ENCODE measurements around the gene TCOF1.

Gene TCOF1

GRCh38 chr5:150391986-150392385 is 34.5 kb downstream of the TCOF1 start:
- no peak for DNase-seq

GRCh38 chr5:150392680-150393079 is 35.2 kb downstream of the TCOF1 start:
- DNase-seq: no peak

- DNase-seq: no peak
Observed at GRCh38 chr5:150393096-150393645, 35.7 kb downstream of the TCOF1 start.

- DNase-seq: no peak
Observed at GRCh38 chr5:150394131-150394530, 36.6 kb downstream of the TCOF1 start.

GRCh38 chr5:150394912-150395687 is 37.6 kb downstream of the TCOF1 start:
- DNase-seq: no peak

GRCh38 chr5:150395688-150395975 is 38.1 kb downstream of the TCOF1 start:
- DNase-seq: no peak

- no peak for DNase-seq
Observed at GRCh38 chr5:150396267-150396666, 38.8 kb downstream of the TCOF1 start.

GRCh38 chr5:150397146-150397781 is 39.8 kb downstream of the TCOF1 start:
- no peak for DNase-seq

- no peak for DNase-seq
Observed at GRCh38 chr5:150397782-150398721, 40.6 kb downstream of the TCOF1 start.

GRCh38 chr5:150398722-150399523 is 41.4 kb downstream of the TCOF1 start:
- peak in 1 of 2 donors; percentile 17 for DNase-seq

GRCh38 chr5:150399524-150400211 is 42.2 kb downstream of the TCOF1 start:
- no peak for DNase-seq

- no peak for DNase-seq
Observed at GRCh38 chr5:150400316-150401075, 43.0 kb downstream of the TCOF1 start.

GRCh38 chr5:150401076-150401375 is 43.5 kb downstream of the TCOF1 start:
- DNase-seq: no peak

GRCh38 chr5:150401376-150402228 is 44.1 kb downstream of the TCOF1 start:
- no peak for DNase-seq

GRCh38 chr5:150402229-150402773 is 44.8 kb downstream of the TCOF1 start:
- no peak for DNase-seq

- no peak for DNase-seq
Observed at GRCh38 chr5:150402901-150403342, 45.4 kb downstream of the TCOF1 start.

GRCh38 chr5:150404121-150404520 is 46.6 kb downstream of the TCOF1 start:
- DNase-seq: no peak

GRCh38 chr5:150404535-150404934 is 47.0 kb downstream of the TCOF1 start:
- DNase-seq: no peak

- no peak for DNase-seq
Observed at GRCh38 chr5:150404941-150405816, 47.7 kb downstream of the TCOF1 start.

Measured in inflammatory macrophage treated with lipopolysaccharide for 1 hour (primary cell).